MM.1S (cell line): Measurements from ENCODE around the gene FOXA3.
A peak's percentile ranks its signal among the peaks of the same experiment; 100 is the strongest.

Experiments
- DNase-seq: peaks from one replicate; pipeline ENCODE4 v3.0.0-alpha.2; 2015
- H2AFZ ChIP-seq: fragments of 300-600 bp; sonication (generic); 2 replicates; pipeline ENCODE4 v1.6.0; 2016; ENCODE audit warnings: antibody characterized with exemption, low read length
- H3F3A ChIP-seq: fragments of 300-600 bp; sonication (generic); 2 replicates; pipeline ENCODE4 v1.6.1; 2016; ENCODE audit warnings: mild to moderate bottlenecking, antibody characterized with exemption, low read length, moderate library complexity, mixed read lengths; ENCODE audit not compliant: insufficient read depth
- H3K27ac ChIP-seq: fragments of 300-600 bp; sonication (generic); 2 replicates; pipeline ENCODE4 v1.5.1; 2016; ENCODE audit warnings: mild to moderate bottlenecking, low read length
- H3K27me3 ChIP-seq: fragments of 300-600 bp; sonication (generic); replicated peaks from 2 replicates; pipeline ENCODE4 v1.6.0; 2016; ENCODE audit warnings: low read length; ENCODE audit not compliant: insufficient read depth
- H3K36me3 ChIP-seq: fragments of 300-600 bp; sonication (generic); replicated peaks from 2 replicates; pipeline ENCODE4 v1.6.1; 2016; ENCODE audit warnings: mild to moderate bottlenecking, low read length, mixed read lengths; ENCODE audit not compliant: insufficient read depth
- H3K4me1 ChIP-seq: fragments of 300-600 bp; sonication (generic); 2 replicates; pipeline ENCODE4 v1.6.1; 2016; ENCODE audit warnings: low read length, mixed read lengths
- H3K4me2 ChIP-seq: fragments of 300-600 bp; sonication (generic); 2 replicates; pipeline ENCODE4 v1.6.0; 2016; ENCODE audit warnings: low read depth, low read length
- H3K4me3 ChIP-seq: fragments of 300-600 bp; sonication (generic); 2 replicates; pipeline ENCODE4 v1.5.1; 2016; ENCODE audit warnings: low read length, mixed read lengths
- H3K79me2 ChIP-seq: fragments of 300-600 bp; sonication (generic); 2 replicates; pipeline ENCODE4 v1.6.1; 2016; ENCODE audit warnings: mixed run types, low read length, mixed read lengths
- H3K9ac ChIP-seq: fragments of 300-600 bp; sonication (generic); 2 replicates; pipeline ENCODE4 v1.6.1; 2016; ENCODE audit warnings: low read length, mixed read lengths
- H3K9me2 ChIP-seq: fragments of 300-600 bp; sonication (generic); replicated peaks from 2 replicates; pipeline ENCODE4 v1.6.1; 2016; ENCODE audit warnings: mild to moderate bottlenecking, low read length, mixed read lengths; ENCODE audit not compliant: insufficient read depth
- H3K9me3 ChIP-seq: fragments of 300-600 bp; sonication (generic); replicated peaks from 2 replicates; pipeline ENCODE4 v1.6.1; 2016; ENCODE audit warnings: mild to moderate bottlenecking, low read length, mixed read lengths; ENCODE audit not compliant: insufficient read depth
- H4K20me1 ChIP-seq: fragments of 300-600 bp; sonication (generic); 2 replicates; pipeline ENCODE4 v1.6.1; 2016; ENCODE audit warnings: mild to moderate bottlenecking, low read length, moderate library complexity, mixed read lengths; ENCODE audit not compliant: insufficient read depth
- EZH2 ChIP-seq: fragments of 300-600 bp; sonication (generic); optimal IDR thresholded peaks from 2 replicates; pipeline ENCODE3; 2017; ENCODE audit warnings: low read depth, mild to moderate bottlenecking, antibody characterized with exemption, low read length, mixed read lengths
- EZH2phosphoT487 ChIP-seq: fragments of 300-600 bp; sonication (generic); IDR thresholded peaks from 2 replicates; pipeline ENCODE4 v1.6.1; 2018; ENCODE audit warnings: antibody characterized with exemption, low read length
- TF ChIP-seq, protein P1 (sequence below): fragments of 300-600 bp; sonication (generic); IDR thresholded peaks from 2 replicates; pipeline ENCODE4 v1.5.1; 2016; ENCODE audit warnings: antibody characterized with exemption, low read length, mixed read lengths

FOXA3 gene

DNA sequence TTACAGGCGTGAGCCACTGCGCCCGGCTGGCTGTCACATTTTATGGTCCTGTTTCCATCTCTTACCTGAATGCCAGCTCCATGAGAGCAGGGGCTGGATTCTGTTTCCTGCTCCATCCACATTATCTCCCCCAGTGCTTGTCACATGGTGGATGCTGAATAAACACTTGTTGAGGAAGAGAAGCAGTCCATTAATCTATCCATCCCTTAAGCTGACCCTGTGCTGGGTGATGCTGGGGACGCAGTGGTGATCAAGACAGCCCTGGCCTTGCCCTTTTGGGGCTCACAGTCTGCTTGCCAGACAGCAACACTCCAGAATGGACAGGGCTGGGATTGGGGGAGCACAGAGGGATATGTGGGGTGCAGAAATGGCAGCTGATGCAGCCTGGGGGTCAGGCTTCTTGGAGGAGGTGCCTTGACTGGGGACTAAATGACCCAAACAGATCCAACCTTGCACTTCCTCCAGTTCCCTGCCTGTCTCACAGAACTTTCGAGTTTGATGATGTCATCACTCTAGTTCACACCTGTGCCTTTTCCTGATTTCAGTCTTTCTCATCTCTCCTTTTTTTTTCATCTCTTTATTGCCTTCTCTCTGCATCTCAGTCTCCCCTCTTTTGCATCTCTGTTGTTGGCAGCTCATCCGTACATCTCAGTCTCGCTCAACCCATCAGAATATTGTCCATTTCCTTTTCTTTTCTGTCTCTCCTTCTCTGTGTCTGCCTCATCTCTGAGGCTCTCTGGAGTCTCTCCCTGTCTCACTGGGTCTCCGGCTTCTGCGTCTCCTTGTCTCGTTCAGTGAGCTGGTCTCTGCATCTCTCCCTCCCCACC is 17.2 kb downstream of the FOXA3 start:
- peaks cover 17% of the 10 kb centered on the region for H3K79me2 ChIP-seq
- H3K4me1 ChIP-seq = peaks cover 24% of the 10 kb centered on the region
- H3F3A ChIP-seq = peaks cover 5% of the 10 kb centered on the region
- H4K20me1 ChIP-seq = no peaks in the 10 kb centered on the region
- no peaks in the 10 kb centered on the region for H3K9me2 ChIP-seq
- no peak overlapping the region for H3K4me2 ChIP-seq
- H3K27ac ChIP-seq = no peak overlapping the region
- peaks cover 14% of the 10 kb centered on the region for H3K27me3 ChIP-seq
- TF ChIP-seq EZH2 = no peak
- TF ChIP-seq EZH2phosphoT487 = no peak
- TF ChIP-seq, protein P1, sequence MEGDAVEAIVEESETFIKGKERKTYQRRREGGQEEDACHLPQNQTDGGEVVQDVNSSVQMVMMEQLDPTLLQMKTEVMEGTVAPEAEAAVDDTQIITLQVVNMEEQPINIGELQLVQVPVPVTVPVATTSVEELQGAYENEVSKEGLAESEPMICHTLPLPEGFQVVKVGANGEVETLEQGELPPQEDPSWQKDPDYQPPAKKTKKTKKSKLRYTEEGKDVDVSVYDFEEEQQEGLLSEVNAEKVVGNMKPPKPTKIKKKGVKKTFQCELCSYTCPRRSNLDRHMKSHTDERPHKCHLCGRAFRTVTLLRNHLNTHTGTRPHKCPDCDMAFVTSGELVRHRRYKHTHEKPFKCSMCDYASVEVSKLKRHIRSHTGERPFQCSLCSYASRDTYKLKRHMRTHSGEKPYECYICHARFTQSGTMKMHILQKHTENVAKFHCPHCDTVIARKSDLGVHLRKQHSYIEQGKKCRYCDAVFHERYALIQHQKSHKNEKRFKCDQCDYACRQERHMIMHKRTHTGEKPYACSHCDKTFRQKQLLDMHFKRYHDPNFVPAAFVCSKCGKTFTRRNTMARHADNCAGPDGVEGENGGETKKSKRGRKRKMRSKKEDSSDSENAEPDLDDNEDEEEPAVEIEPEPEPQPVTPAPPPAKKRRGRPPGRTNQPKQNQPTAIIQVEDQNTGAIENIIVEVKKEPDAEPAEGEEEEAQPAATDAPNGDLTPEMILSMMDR = no peak
- no peak overlapping the region for H3K9ac ChIP-seq
- no peak for DNase-seq
- H3K4me3 ChIP-seq = no peak overlapping the region
- H2AFZ ChIP-seq = no peak overlapping the region
- H3K36me3 ChIP-seq = no peaks in the 10 kb centered on the region
- no peaks in the 10 kb centered on the region for H3K9me3 ChIP-seq

DNA sequence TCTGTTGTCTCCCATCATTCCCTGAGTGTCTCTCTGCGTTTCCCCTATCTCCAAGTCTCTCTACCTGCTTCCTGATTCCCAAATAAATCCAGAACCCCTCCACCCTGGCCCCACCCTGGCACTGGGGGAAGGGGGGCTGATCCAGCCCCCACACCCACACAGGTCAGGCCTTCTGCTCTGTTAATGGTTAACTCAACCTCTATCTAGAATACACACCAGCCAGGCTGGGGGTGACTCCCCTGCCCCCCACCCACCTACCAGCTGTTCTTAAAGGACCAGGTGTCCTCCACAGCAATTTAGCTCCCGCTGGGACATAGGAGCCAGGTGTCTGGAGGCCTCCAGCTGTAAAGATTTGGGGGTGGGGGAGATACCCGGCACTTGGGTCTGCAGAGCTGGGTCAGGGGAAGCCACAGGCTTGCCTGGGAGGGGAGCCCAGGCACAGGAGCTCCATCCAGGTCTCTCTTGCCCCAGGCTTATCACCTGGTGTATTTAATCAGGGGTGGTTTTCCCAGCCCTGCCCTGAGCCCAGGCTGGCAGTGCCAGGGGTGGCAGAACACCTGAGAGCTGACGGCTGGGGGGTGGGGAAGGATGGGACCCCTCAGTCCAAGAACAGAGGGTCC is 17.9 kb downstream of the FOXA3 start:
- Histone ChIP-seq H3K27me3 (peaks cover 6% of the 10 kb centered on the region), H2AFZ (peak overlapping the region; percentile 73; the same call in 1 of the 2 replicates), H3K9me3 (no peaks in the 10 kb centered on the region), H3K4me3 (no peak overlapping the region), H4K20me1 (no peaks in the 10 kb centered on the region), H3F3A (peaks cover 5% of the 10 kb centered on the region), H3K4me2 (peak overlapping the region; percentile 100), H3K27ac (no peak overlapping the region), H3K4me1 (peaks cover 24% of the 10 kb centered on the region), H3K9me2 (no peaks in the 10 kb centered on the region), H3K36me3 (no peaks in the 10 kb centered on the region), H3K9ac (no peak overlapping the region), H3K79me2 (peaks cover 17% of the 10 kb centered on the region)
- DNase-seq = no peak
- TF ChIP-seq, protein P1 = no peak
- no peak for TF ChIP-seq EZH2
- no peak for TF ChIP-seq EZH2phosphoT487

DNA sequence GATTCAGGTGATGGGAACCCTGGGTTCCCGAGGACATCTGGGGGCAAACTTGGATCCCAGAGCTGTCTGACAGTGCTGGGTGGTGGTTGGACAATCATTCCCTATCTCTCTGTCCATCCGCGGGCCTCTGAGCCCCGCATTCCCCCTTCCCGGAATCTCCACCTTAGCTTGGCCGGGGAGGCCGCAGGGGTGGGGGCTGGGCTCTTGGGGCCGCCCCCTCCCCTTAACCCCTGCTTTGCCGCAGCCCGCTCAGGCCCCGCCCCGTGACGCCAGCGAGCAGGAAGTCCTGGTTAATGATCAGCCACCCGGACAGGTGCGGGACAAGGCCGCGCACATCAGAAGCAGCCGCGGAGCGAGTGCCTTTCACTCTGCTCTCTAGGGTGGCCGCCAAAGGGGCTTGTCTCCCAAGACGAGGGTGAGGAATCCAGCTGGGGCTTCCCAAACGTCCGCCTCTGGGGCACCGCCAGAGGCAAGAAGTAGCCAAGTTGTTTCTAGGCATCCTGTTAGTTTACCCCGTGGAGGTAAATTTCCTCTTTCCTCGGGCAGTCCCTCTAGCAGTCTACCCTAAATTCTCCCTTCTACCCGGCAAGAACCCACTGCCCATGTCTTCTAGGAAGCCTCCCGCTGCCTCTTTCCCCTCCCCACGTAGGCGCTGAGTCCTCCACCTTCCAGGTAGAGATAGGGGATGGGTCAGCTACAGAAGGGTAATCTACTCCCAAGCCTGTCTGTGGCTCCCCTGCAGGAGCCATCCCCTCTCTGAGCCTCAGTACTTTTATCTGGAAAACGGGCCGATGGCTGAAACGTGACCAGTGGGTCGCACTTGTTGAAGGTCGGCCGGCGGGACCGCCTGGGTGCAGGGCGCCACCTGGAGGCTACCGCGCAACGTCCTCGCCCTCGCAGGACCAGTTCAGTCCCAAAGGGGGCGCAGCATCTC is 18.8 kb downstream of the FOXA3 start:
- Histone ChIP-seq H3K4me3 (peak overlapping the region; percentile 93), H3K27ac (peak overlapping the region; percentile 46; the same call in 1 of the 2 replicates)

More for the DNA sequence above, 18.8 kb downstream of the FOXA3 start:
- H3K9me3 ChIP-seq = no peaks in the 10 kb centered on the region
- peak overlapping the region; percentile 84 for H3K9ac ChIP-seq
- peak; percentile 93 for DNase-seq
- peaks cover 5% of the 10 kb centered on the region for H3F3A ChIP-seq
- H2AFZ ChIP-seq = peak overlapping the region; percentile 73
- peaks cover 4% of the 10 kb centered on the region; the same call in 1 of the 2 replicates for H3K27me3 ChIP-seq
- H3K4me1 ChIP-seq = peaks cover 24% of the 10 kb centered on the region
- peak overlapping the region; percentile 100 for H3K4me2 ChIP-seq
- H4K20me1 ChIP-seq = no peaks in the 10 kb centered on the region
- peaks cover 17% of the 10 kb centered on the region for H3K79me2 ChIP-seq
- TF ChIP-seq EZH2phosphoT487 (no peak), EZH2 (no peak)
- TF ChIP-seq, protein P1 = peak; percentile 99
- H3K9me2 ChIP-seq = no peaks in the 10 kb centered on the region
- no peaks in the 10 kb centered on the region for H3K36me3 ChIP-seq
